HUES6 (cell line): ENCODE measurements around the gene ANKRD12.
A peak's percentile ranks its signal among the peaks of the same experiment; 100 is the strongest.

Source experiments
- H3K27ac ChIP-seq: 2 replicates; pipeline ENCODE4 v1.7.0; 2013; ENCODE audit warnings: low read depth, mild to moderate bottlenecking, low read length, inconsistent platforms
- H3K27me3 ChIP-seq: 2 replicates; pipeline ENCODE4 v1.6.1; 2013; ENCODE audit warnings: low read length; ENCODE audit not compliant: control insufficient read depth, insufficient read depth
- H3K36me3 ChIP-seq: 2 replicates; pipeline ENCODE4 v1.6.1; 2013; ENCODE audit warnings: low read length; ENCODE audit not compliant: control insufficient read depth, insufficient read depth
- H3K4me1 ChIP-seq: 2 replicates; pipeline ENCODE4 v1.6.1; 2013; ENCODE audit warnings: low read length; ENCODE audit not compliant: control insufficient read depth, insufficient read depth
- H3K4me3 ChIP-seq: 2 replicates; pipeline ENCODE4 v1.5.1; 2013; ENCODE audit warnings: low read depth, low read length
- H3K9ac ChIP-seq: one replicate; pipeline ENCODE4 v1.6.1; 2013; ENCODE audit warnings: mild to moderate bottlenecking, low read length
- H3K9me3 ChIP-seq: 2 replicates; pipeline ENCODE4 v1.6.1; 2013; ENCODE audit warnings: low read depth, low read length; ENCODE audit not compliant: control insufficient read depth, insufficient read depth

ANKRD12 gene

GRCh38 chr18:9323750-9324445, 187.3 kb downstream of the ANKRD12 start:
- no peaks in the 10 kb centered on the region; the same call in 1 of the 2 replicates for H3K27me3 ChIP-seq
- H3K9me3 ChIP-seq: peaks cover 13% of the 10 kb centered on the region; the same call in 1 of the 2 replicates
- no peak overlapping the region for H3K27ac ChIP-seq
- H3K4me3 ChIP-seq: no peak overlapping the region
- H3K36me3 ChIP-seq: no peaks in the 10 kb centered on the region
- no peak overlapping the region for H3K9ac ChIP-seq
- H3K4me1 ChIP-seq: no peaks in the 10 kb centered on the region

GRCh38 chr18:9325716-9326115, 189.1 kb downstream of the ANKRD12 start:
- no peak overlapping the region for H3K9ac ChIP-seq
- no peak overlapping the region for H3K4me3 ChIP-seq
- H3K36me3 ChIP-seq: no peaks in the 10 kb centered on the region
- no peaks in the 10 kb centered on the region; the same call in 1 of the 2 replicates for H3K27me3 ChIP-seq
- H3K4me1 ChIP-seq: no peaks in the 10 kb centered on the region
- H3K27ac ChIP-seq: no peak overlapping the region
- peaks cover 16% of the 10 kb centered on the region; the same call in 1 of the 2 replicates for H3K9me3 ChIP-seq

- H3K4me1 ChIP-seq: no peaks in the 10 kb centered on the region
- peaks cover 16% of the 10 kb centered on the region; the same call in 1 of the 2 replicates for H3K9me3 ChIP-seq
- no peaks in the 10 kb centered on the region for H3K36me3 ChIP-seq
- no peak overlapping the region for H3K27ac ChIP-seq
- no peak overlapping the region for H3K9ac ChIP-seq
- no peak overlapping the region for H3K4me3 ChIP-seq
- H3K27me3 ChIP-seq: peaks cover 7% of the 10 kb centered on the region; the same call in 1 of the 2 replicates
Measured at GRCh38 chr18:9328776-9329175, 192.2 kb downstream of the ANKRD12 start.

DNA sequence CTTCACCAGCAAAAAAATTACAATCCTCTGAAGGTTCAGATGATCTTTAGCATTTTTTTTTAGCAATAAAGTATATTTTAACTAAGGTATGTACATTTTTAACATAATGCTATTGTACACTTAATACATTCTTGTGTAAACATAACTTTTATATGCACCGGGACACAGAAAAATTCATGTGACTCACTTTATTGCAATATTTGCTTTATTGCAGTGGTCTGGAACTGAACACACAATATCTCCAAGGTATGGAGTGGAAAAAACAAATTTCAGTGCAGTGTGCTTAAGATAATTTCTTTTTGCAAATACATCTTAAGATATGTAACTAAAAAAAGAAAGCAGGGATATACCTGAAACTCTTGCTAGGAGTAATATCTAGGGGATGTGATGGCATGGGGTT, 192.9 kb downstream of the ANKRD12 start:
- no peaks in the 10 kb centered on the region for H3K36me3 ChIP-seq
- H3K4me3 ChIP-seq: no peak overlapping the region
- peaks cover 7% of the 10 kb centered on the region; the same call in 1 of the 2 replicates for H3K27me3 ChIP-seq
- peaks cover 16% of the 10 kb centered on the region; the same call in 1 of the 2 replicates for H3K9me3 ChIP-seq
- H3K4me1 ChIP-seq: no peaks in the 10 kb centered on the region
- H3K9ac ChIP-seq: no peak overlapping the region
- no peak overlapping the region for H3K27ac ChIP-seq

- Histone ChIP-seq H3K27me3 (peaks cover 9% of the 10 kb centered on the region; the same call in 1 of the 2 replicates), H3K36me3 (no peaks in the 10 kb centered on the region), H3K4me3 (no peak overlapping the region), H3K4me1 (no peaks in the 10 kb centered on the region), H3K9me3 (peaks cover 16% of the 10 kb centered on the region; the same call in 1 of the 2 replicates), H3K9ac (no peak overlapping the region), H3K27ac (no peak overlapping the region)
Measured at GRCh38 chr18:9330419-9330818, 193.8 kb downstream of the ANKRD12 start.

GRCh38 chr18:9333441-9334328, 197.1 kb downstream of the ANKRD12 start:
- peak overlapping the region; percentile 70 for H3K4me3 ChIP-seq
- H3K27ac ChIP-seq: peak overlapping the region; percentile 1; the same call in 1 of the 2 replicates
- peaks cover 10% of the 10 kb centered on the region; the same call in 1 of the 2 replicates for H3K27me3 ChIP-seq
- H3K9me3 ChIP-seq: peaks cover 5% of the 10 kb centered on the region; the same call in 1 of the 2 replicates
- H3K9ac ChIP-seq: peak overlapping the region; percentile 80
- H3K36me3 ChIP-seq: peaks cover 17% of the 10 kb centered on the region
- no peaks in the 10 kb centered on the region for H3K4me1 ChIP-seq

DNA sequence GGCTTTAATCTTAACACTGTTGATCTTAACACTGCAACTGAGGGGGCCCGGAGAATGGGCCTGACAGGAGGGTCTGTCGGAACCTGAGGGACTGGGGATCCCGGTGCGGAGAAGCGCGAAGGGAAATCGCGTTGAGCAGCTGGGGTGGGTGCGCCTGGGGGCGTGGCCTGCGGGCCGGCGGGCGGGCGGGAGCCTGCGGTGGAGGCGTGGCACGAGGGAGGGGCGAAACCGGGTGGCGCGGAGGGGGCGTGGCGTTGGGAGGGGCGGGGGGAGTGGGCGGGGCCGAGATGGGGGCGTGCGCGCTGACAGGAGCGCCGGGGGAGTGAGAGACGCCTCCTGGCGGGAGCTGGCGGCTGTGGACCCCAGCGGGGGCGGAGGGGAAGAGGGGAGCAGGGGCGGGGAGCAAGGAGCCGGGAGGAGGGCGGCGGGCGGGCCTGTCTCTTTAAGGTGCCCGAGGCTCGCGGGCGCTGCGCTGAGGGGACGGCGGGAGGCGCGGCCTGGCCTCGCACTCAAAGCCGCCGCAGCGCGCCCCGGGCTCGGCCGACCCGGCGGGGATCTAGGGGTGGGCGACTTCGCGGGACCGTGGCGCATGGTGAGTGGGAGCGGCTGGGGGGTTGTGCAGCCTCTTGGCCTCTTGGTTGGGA, 197.9 kb downstream of the ANKRD12 start, which contains the start of gene TWSG1:
Gene TWSG1 (plus strand): TSS at position 445 of the 644 bp plus-strand sequence. CDS start 2,457 bp downstream, outside the sequence.
- H3K4me1 ChIP-seq: no peaks in the 10 kb centered on the region
- H3K9ac ChIP-seq: peak within 1 kb of the TSS; percentile 80
- peak within 1 kb of the TSS; percentile 82 for H3K4me3 ChIP-seq
- no peaks in the 10 kb centered on the region for H3K9me3 ChIP-seq
- peaks cover 10% of the 10 kb centered on the region; the same call in 1 of the 2 replicates for H3K27me3 ChIP-seq
- H3K36me3 ChIP-seq: peaks cover 20% of the 10 kb centered on the region
- H3K27ac ChIP-seq: peak within 1 kb of the TSS; percentile 73; the same call in 1 of the 2 replicates

- peak overlapping the region; percentile 60 for H3K9ac ChIP-seq
- peak overlapping the region; percentile 73; the same call in 1 of the 2 replicates for H3K27ac ChIP-seq
- H3K27me3 ChIP-seq: peaks cover 10% of the 10 kb centered on the region; the same call in 1 of the 2 replicates
- H3K36me3 ChIP-seq: peaks cover 20% of the 10 kb centered on the region
- no peaks in the 10 kb centered on the region for H3K9me3 ChIP-seq
- peak overlapping the region; percentile 82 for H3K4me3 ChIP-seq
- no peaks in the 10 kb centered on the region for H3K4me1 ChIP-seq
Measured at GRCh38 chr18:9334973-9335696, 198.6 kb downstream of the ANKRD12 start.
